GM23338 (cell line): ENCODE measurements around the gene PCYT2.

Experiments used
- CTCF ChIP-seq, 2 experiments: fragments of 200-600 bp in 1 of 2; sonication (generic) in 1 of 2; conservative IDR thresholded peaks; 2 replicates each; pipeline versions ENCODE4 v1.5.1 to v1.6.1; 2016 to 2017; ENCODE audit warnings: antibody characterized with exemption in 2 of 2, low read depth in 2 of 2, mild to moderate bottlenecking in 2 of 2, moderate library complexity in 1 of 2
- ETS1 ChIP-seq: IDR thresholded peaks from 2 replicates; pipeline ENCODE4 v1.6.1; 2016; ENCODE audit warnings: antibody characterized with exemption
- EZH2 ChIP-seq: fragments of 200-600 bp; sonication (generic); IDR thresholded peaks from one replicate; pipeline ENCODE4 v1.8.0; 2017; ENCODE audit warnings: antibody characterized with exemption, mild to moderate bottlenecking, low read depth; ENCODE audit not compliant: unreplicated experiment
- EZH2phosphoT487 ChIP-seq: fragments of 200-600 bp; sonication (generic); IDR thresholded peaks from one replicate; pipeline ENCODE4 v1.8.1; 2018; ENCODE audit warnings: antibody characterized with exemption; ENCODE audit not compliant: unreplicated experiment
- JUNB ChIP-seq: IDR thresholded peaks from one replicate; pipeline ENCODE4 v1.6.1; 2016; ENCODE audit warnings: antibody characterized with exemption; ENCODE audit not compliant: unreplicated experiment
- NANOG ChIP-seq: IDR thresholded peaks from 2 replicates; pipeline ENCODE4 v1.6.1; 2016; ENCODE audit warnings: antibody characterized with exemption, borderline replicate concordance
- POLR2AphosphoS5 ChIP-seq: IDR thresholded peaks from 2 replicates; pipeline ENCODE4 v1.6.1; 2016; ENCODE audit warnings: antibody characterized with exemption, low read depth
- REST ChIP-seq: IDR thresholded peaks from one replicate; pipeline ENCODE4 v1.6.1; 2018; ENCODE audit warnings: antibody characterized with exemption; ENCODE audit not compliant: unreplicated experiment
- STAT1 ChIP-seq: IDR thresholded peaks from one replicate; pipeline ENCODE4 v1.6.1; 2016; ENCODE audit warnings: antibody characterized with exemption; ENCODE audit not compliant: unreplicated experiment
- ZNF331 ChIP-seq: fragments of 250-450 bp; sonication (Bioruptor Pico); IDR thresholded peaks from 2 replicates; pipeline ENCODE4 v1.5.0; 2020; ENCODE audit warnings: low read depth, mild to moderate bottlenecking, moderate library complexity

- TF ChIP-seq CTCF (conservative IDR thresholded peaks at IDR 0.05; ENCODE audit: low read depth in 2 of 2) (no peak), NANOG (no peak), POLR2AphosphoS5 (no peak), EZH2 (no peak), JUNB (no peak), REST (no peak), EZH2phosphoT487 (no peak), ETS1 (no peak), STAT1 (no peak), ZNF331 (CRISPR knock-in tag) (no peak)
Observed at GRCh38 chr17:81918832-81919545, 7.8 kb upstream of the PCYT2 start.
